Right atrium auricular region (tissue), 2 donors: ENCODE measurements around the gene TOR2A. TPM values are rescaled to one million over a fixed set of nuclear protein-coding genes. Genes with fewer than 3 reads are reported as not detected.
A peak's percentile ranks its signal among the peaks of the same experiment; 100 is the strongest.

Experiments
- DNase-seq: peaks from one replicate; pipeline ENCODE4 v3.0.0-alpha.2; 2019; ENCODE audit warnings: low spot score
- H3K27ac ChIP-seq, 2 donors: fragments of 200-600 bp; sonication (generic); 1 replicate in 1 of 2; 2 replicates in 1 of 2; pipeline ENCODE4 v1.5.1; 2016 to 2019
- H3K27me3 ChIP-seq, 2 donors: fragments of 200-600 bp; sonication (generic); one replicate each; pipeline versions ENCODE4 v1.5.1 to v1.6.0; 2017 to 2019
- H3K36me3 ChIP-seq: fragments of 200-600 bp; sonication (generic); one replicate; pipeline ENCODE4 v1.5.1; 2016
- H3K4me1 ChIP-seq, 2 donors: fragments of 200-600 bp; sonication (generic); one replicate each; pipeline versions ENCODE4 v1.5.1 to v1.6.0; 2017 to 2019
- H3K4me3 ChIP-seq, 2 donors: fragments of 200-600 bp; sonication (generic); 1 replicate in 1 of 2; 2 replicates in 1 of 2; pipeline ENCODE4 v1.5.1; 2017 to 2019; ENCODE audit warnings: mild to moderate bottlenecking in 1 of 2, moderate library complexity in 1 of 2
- H3K9me3 ChIP-seq, 2 donors: fragments of 200-600 bp; sonication (generic); one replicate each; pipeline ENCODE4 v1.5.1; 2019
- CTCF ChIP-seq, 2 donors: fragments of 200-600 bp; sonication (generic); IDR thresholded peaks; one replicate each; pipeline ENCODE4 v1.5.1; 2019; ENCODE audit warnings: antibody characterized with exemption in 2 of 2
- total RNA-seq, 2 donors: library from RNA; depleted of rRNA; stranded (reverse); fragments of >200 nt; gene quantifications; one replicate each; pipeline ENCODE4 v1.1.0, GENCODE V29; 2016

Gene TOR2A
- total RNA-seq, 2 donors from 2014 or later = 3.9 to 7.0 TPM

GRCh38 chr9:127744398-127745110 lies 9.5 kb upstream of the TOR2A start:
- no peak for TF ChIP-seq CTCF (IDR thresholded peaks at IDR 0.05)
- no peak for DNase-seq
- Histone ChIP-seq H3K4me3 (no peak overlapping the region), H3K4me1 (peaks cover 0 to 8% of the 10 kb centered on the region in 2 donors), H3K9me3 (no peaks in the 10 kb centered on the region), H3K27me3 (no peaks in the 10 kb centered on the region), H3K27ac (no peak overlapping the region), H3K36me3 (peaks cover 3% of the 10 kb centered on the region)

- Histone ChIP-seq H3K4me1 (peaks cover 0 to 8% of the 10 kb centered on the region in 2 donors), H3K27ac (no peak overlapping the region), H3K9me3 (no peaks in the 10 kb centered on the region), H3K36me3 (no peaks in the 10 kb centered on the region), H3K27me3 (no peaks in the 10 kb centered on the region), H3K4me3 (peak overlapping the region; percentile 34 to 43)
- TF ChIP-seq CTCF (IDR thresholded peaks at IDR 0.05) = no peak
- no peak for DNase-seq
Measured at GRCh38 chr9:127742435-127743088, 7.5 kb upstream of the TOR2A start.

- Histone ChIP-seq H3K4me1 (peaks cover 0 to 8% of the 10 kb centered on the region in 2 donors), H3K9me3 (no peaks in the 10 kb centered on the region), H3K36me3 (no peaks in the 10 kb centered on the region), H3K27me3 (no peaks in the 10 kb centered on the region), H3K27ac (peak overlapping the region in 1 of 2 donors; percentile 81), H3K4me3 (peak overlapping the region; percentile 34 to 43)
- DNase-seq = no peak
- TF ChIP-seq CTCF (IDR thresholded peaks at IDR 0.05) = no peak
Measured at GRCh38 chr9:127741831-127742434, 6.8 kb upstream of the TOR2A start.

GRCh38 chr9:127739614-127740330 lies 4.7 kb upstream of the TOR2A start:
- Histone ChIP-seq H3K27me3 (no peaks in the 10 kb centered on the region), H3K4me1 (peaks cover 0 to 14% of the 10 kb centered on the region in 2 donors), H3K4me3 (no peak overlapping the region), H3K27ac (peak overlapping the region; percentile 60 to 81), H3K36me3 (no peaks in the 10 kb centered on the region), H3K9me3 (no peaks in the 10 kb centered on the region)
- no peak for DNase-seq
- no peak for TF ChIP-seq CTCF (IDR thresholded peaks at IDR 0.05)

- Histone ChIP-seq H3K27ac (no peak overlapping the region), H3K4me1 (peaks cover 0 to 23% of the 10 kb centered on the region in 2 donors), H3K27me3 (no peaks in the 10 kb centered on the region), H3K9me3 (no peaks in the 10 kb centered on the region), H3K36me3 (no peaks in the 10 kb centered on the region), H3K4me3 (no peak overlapping the region)
- TF ChIP-seq CTCF (IDR thresholded peaks at IDR 0.05) = no peak
- no peak for DNase-seq
Measured at GRCh38 chr9:127738666-127739065, 3.6 kb upstream of the TOR2A start.
